HepG2 (cell line): Measurements from ENCODE around the gene IRF1. TPM values are rescaled to one million over a fixed set of nuclear protein-coding genes. Genes with fewer than 3 reads are reported as not detected.

Experiments
- ATAC-seq: fragments of 200-7000 bp; cut with Tn5 transposase; 3 replicates; pipeline ENCODE4 v1.9.1; 2020; ENCODE audit warnings: mild to moderate bottlenecking, moderate library complexity
- BruUV-seq: library from RNA; stranded (reverse); fragments of 400-500 nt; replicated peaks from 2 replicates; lab custom pipeline; 2021; lab: Mats Ljungman, UMichigan
- CTCF ChIA-PET: fragments of 300-600 bp; formaldehyde crosslinking; extraction: SDS; loops from one replicate; lab custom pipeline; 2021; ENCODE audit warnings: low total read pairs, inconsistent platforms, low intra/inter-chr PET ratio; lab: Yijun Ruan, JAX
- POLR2A ChIA-PET: fragments of 350-600 bp; sonication (Branson Sonifier 250); formaldehyde crosslinking; loops from one replicate; lab custom pipeline; 2020; ENCODE audit warnings: antibody characterized with exemption, inconsistent platforms; lab: Yijun Ruan, JAX
- DNase-seq: peaks from one replicate; pipeline ENCODE4 v3.0.0-alpha.2; 2015; ENCODE audit warnings: low spot score
- FAIRE-seq: peaks from 3 replicates; lab custom pipeline; 2011; peaks lifted over from hg19 to GRCh38; lab: Jason Lieb, UNC
- H2AFZ ChIP-seq: one replicate; pipeline ENCODE4 v1.6.1; 2011; ENCODE audit warnings: low read length, inconsistent platforms
- H3K27ac ChIP-seq: fragments of 300-600 bp; 3 replicates; pipeline ENCODE4 v1.8.0; 2011; ENCODE audit warnings: mixed run types, mild to moderate bottlenecking, mixed read lengths, low read length, inconsistent platforms; ENCODE audit not compliant: insufficient read depth; ENCODE audit errors: extremely low read length
- H3K27me3 ChIP-seq, 2 experiments: fragments of 200-600 bp in 1 of 2; 2 replicates in 1 of 2; 3 replicates in 1 of 2; pipeline versions ENCODE4 v1.6.0 to v1.8.0; 2011; ENCODE audit warnings: low read length in 2 of 2, mild to moderate bottlenecking in 2 of 2, moderate library complexity in 2 of 2, inconsistent platforms in 1 of 2; ENCODE audit not compliant: insufficient read depth in 2 of 2, control insufficient read depth in 1 of 2
- H3K36me3 ChIP-seq, 2 experiments: fragments of 200-600 bp in 1 of 2; replicated peaks in 1 of 2; 2 replicates in 1 of 2; 3 replicates in 1 of 2; pipeline versions ENCODE4 v1.5.1 to v1.8.0; 2011; ENCODE audit warnings: low read length in 2 of 2, inconsistent platforms in 1 of 2; ENCODE audit not compliant: insufficient read depth in 2 of 2, control insufficient read depth in 1 of 2
- H3K4me1 ChIP-seq: 2 replicates; pipeline ENCODE4 v1.5.1; 2012; ENCODE audit warnings: low read length, inconsistent platforms; ENCODE audit not compliant: insufficient read depth
- H3K4me2 ChIP-seq: 2 replicates; pipeline ENCODE4 v1.6.0; 2011; ENCODE audit warnings: low read depth, low read length, inconsistent platforms
- H3K4me3 ChIP-seq, 3 experiments: fragments of 200-600 bp in 1 of 3; sonication (generic), shearing (Covaris generic) in 1 of 3; replicated peaks in 1 of 3; 2 replicates each; pipeline ENCODE4 v1.5.1; 2011 to 2016; ENCODE audit warnings: low read length in 3 of 3, inconsistent platforms in 2 of 3, low read depth in 2 of 3, mild to moderate bottlenecking in 2 of 3, control low read depth in 1 of 3, mixed read lengths in 1 of 3; ENCODE audit not compliant: insufficient read depth in 1 of 3
- H3K79me2 ChIP-seq: one replicate; pipeline ENCODE4 v1.6.1; 2011; ENCODE audit warnings: low read length, inconsistent platforms; ENCODE audit not compliant: insufficient read depth
- H3K9ac ChIP-seq: 2 replicates; pipeline ENCODE4 v1.6.0; 2011; ENCODE audit warnings: mild to moderate bottlenecking, low read depth, low read length, inconsistent platforms; ENCODE audit not compliant: insufficient read depth
- H3K9me3 ChIP-seq: 2 replicates; pipeline ENCODE4 v1.5.1; 2012; ENCODE audit warnings: mild to moderate bottlenecking, low read length
- H4K20me1 ChIP-seq: 2 replicates; pipeline ENCODE4 v1.6.0; 2011; ENCODE audit warnings: inconsistent platforms, mild to moderate bottlenecking, low read length, moderate library complexity; ENCODE audit not compliant: insufficient read depth
- ARID2 ChIP-seq: sonication (generic); formaldehyde crosslinking; IDR thresholded peaks from 2 replicates; pipeline ENCODE4 v1.8.1; 2022; ENCODE audit warnings: mild to moderate bottlenecking, missing genetic modification reagents, borderline replicate concordance
- DNMT3B ChIP-seq: conservative IDR thresholded peaks from 2 replicates; pipeline ENCODE4 v1.6.1; 2016; ENCODE audit warnings: missing biosample characterization, control low read depth
- DPF2 ChIP-seq: sonication (generic); formaldehyde crosslinking; IDR thresholded peaks from 2 replicates; pipeline ENCODE4 v1.4.0; 2020; ENCODE audit warnings: mild to moderate bottlenecking, low read depth, missing genetic modification reagents, borderline replicate concordance
- JDP2 ChIP-seq: sonication (generic); formaldehyde crosslinking; IDR thresholded peaks from 2 replicates; pipeline ENCODE4 v1.8.1; 2022; ENCODE audit warnings: missing genetic modification reagents, borderline replicate concordance
- LCORL ChIP-seq, 2 experiments: fragments of 450-650 bp in 1 of 2; sonication (generic) in 1 of 2; formaldehyde crosslinking in 1 of 2; IDR thresholded peaks; 2 replicates each; pipeline versions ENCODE4 v1.5.0 to v1.6.1; 2017 to 2020; ENCODE audit warnings: antibody characterized with exemption in 1 of 2, missing genetic modification reagents in 1 of 2
- PAX8 ChIP-seq: sonication (generic); formaldehyde crosslinking; IDR thresholded peaks from 2 replicates; pipeline ENCODE4 v1.8.0; 2022; ENCODE audit warnings: mild to moderate bottlenecking, missing genetic modification reagents, borderline replicate concordance
- POLR2G ChIP-seq: fragments of 200-400 bp; formaldehyde crosslinking; IDR thresholded peaks from 2 replicates; pipeline ENCODE4 v1.6.1; 2018; ENCODE audit warnings: mild to moderate bottlenecking, low read depth, low read length, moderate library complexity
- TBX2 ChIP-seq: sonication (generic); formaldehyde crosslinking; IDR thresholded peaks from 2 replicates; pipeline ENCODE4 v1.5.0; 2020; ENCODE audit warnings: missing genetic modification reagents, mild to moderate bottlenecking, borderline replicate concordance
- ZNF224 ChIP-seq: sonication (generic); formaldehyde crosslinking; IDR thresholded peaks from 2 replicates; pipeline ENCODE4 v1.5.0; 2020; ENCODE audit warnings: mild to moderate bottlenecking, missing genetic modification reagents
- WGBS: methylation state at CpG from one replicate; pipeline ENCODE4 v1.1.6; 2017; ENCODE audit warnings: low lambda C conversion rate; 5-methylcytosine and 5-hydroxymethylcytosine counted together
- in situ Hi-C: cut with HindIII; loops from 2 replicates; pipeline ENCODE4 v1.10.0; 2017; ENCODE audit warnings: low pct_unique_long_range_greater_than_20kb; ENCODE audit not compliant: extremely low pct_ligation_motif_present
- intact Hi-C: fragments of 100-400 bp; cut with micrococcal nuclease; formaldehyde crosslinking; loops from one replicate; pipeline ENCODE4 v1.10.0; 2022; ENCODE audit not compliant: unreplicated experiment
- polyA plus RNA-seq, 8 experiments: library from polyadenylated mRNA; depleted of rRNA in 3 of 8; stranded (reverse) in 7 of 8; unstranded in 1 of 8; fragments of >200 nt; fragmentation: Illumina TruSeq in 4 of 8; extraction: Trizol in 4 of 8; gene quantifications; 2 replicates each; pipeline versions ENCODE4 v1.2.1 to v1.2.3, GENCODE V29; 2011 to 2016; ENCODE audit warnings: low read depth in 4 of 8, missing spikeins in 1 of 8, mixed read lengths in 1 of 8; ENCODE audit not compliant: insufficient read depth in 1 of 8
- total RNA-seq, 5 experiments: library from RNA; depleted of rRNA; stranded (reverse); fragments of >200 nt; fragmentation: Illumina TruSeq; extraction: Trizol; gene quantifications; 2 replicates each; pipeline ENCODE4 v1.2.3, GENCODE V29; 2016; ENCODE audit warnings: low read depth in 1 of 5
- TF ChIP-seq, protein P1 (sequence below): sonication (generic); formaldehyde crosslinking; IDR thresholded peaks from 2 replicates; pipeline ENCODE4; 2020; ENCODE audit warnings: missing genetic modification reagents, mild to moderate bottlenecking, borderline replicate concordance
- TF ChIP-seq, protein P2 (sequence below): sonication (generic); formaldehyde crosslinking; IDR thresholded peaks from 2 replicates; pipeline ENCODE4 v1.5.1; 2020; ENCODE audit warnings: missing genetic modification reagents, mild to moderate bottlenecking, borderline replicate concordance
- TF ChIP-seq, protein P3 (sequence below): sonication (generic); formaldehyde crosslinking; conservative IDR thresholded peaks from 2 replicates; pipeline ENCODE4 v1.4.0; 2020; ENCODE audit warnings: missing genetic modification reagents

The IRF1 gene
- total and polyA plus RNA-seq, 2 of the 13 experiments (the other 11 are each of a cell fraction or from before 2014, with no cell fraction given): 4.1 to 8.8 TPM

DNA sequence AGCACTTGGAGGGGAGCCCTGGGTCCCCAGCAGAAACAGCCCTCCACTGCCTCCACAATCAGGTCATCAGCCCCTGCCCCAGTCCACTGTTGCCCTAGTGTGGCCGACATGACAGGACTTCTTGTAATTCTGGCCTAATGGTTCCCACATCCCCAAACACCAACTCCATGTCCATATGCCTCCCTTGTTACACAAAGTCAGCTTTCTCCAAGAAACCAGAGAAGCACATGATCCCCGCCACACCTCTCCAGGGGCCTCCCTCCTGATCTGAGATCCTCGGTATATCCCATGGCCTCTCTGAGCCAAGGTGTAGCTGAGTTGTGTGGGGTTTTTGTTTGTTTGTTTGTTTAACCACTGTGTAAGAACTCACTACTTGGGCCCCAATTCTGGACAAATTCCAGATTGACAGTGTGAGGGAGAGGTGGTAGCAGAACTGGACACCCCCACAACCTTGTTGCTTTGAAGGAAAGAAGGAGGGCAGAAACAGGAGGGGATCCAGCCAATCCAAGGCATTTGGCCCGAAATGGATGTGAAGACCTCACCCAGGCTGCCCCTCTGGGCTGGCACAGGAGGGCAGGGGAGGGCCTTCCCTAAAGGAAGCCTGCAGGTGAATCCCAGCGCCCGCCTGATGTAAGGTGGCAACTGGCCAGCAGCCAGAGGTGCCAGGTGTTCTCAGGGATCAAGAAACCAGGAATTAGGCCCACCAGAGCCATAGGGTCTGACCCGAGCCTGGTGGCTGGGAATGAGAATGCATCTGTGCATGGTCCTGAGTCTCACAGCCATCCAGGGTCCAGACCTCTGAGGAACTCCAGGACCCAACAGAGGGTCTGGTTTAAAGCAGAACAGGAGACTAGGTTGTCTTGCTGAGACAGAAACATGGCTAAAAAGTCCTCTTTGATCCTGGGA is 13.4 kb downstream of the IRF1 start (continued):
- TF ChIP-seq ZNF224 (CRISPR knock-in tag) (0 out of 2 replicates have a peak, but pooled peaks have one; percentile 25), PAX8 (CRISPR knock-in tag) (no peak), POLR2G (0 out of 2 replicates have a peak, but pooled peaks have one; percentile 24)
- TF ChIP-seq, protein P1, sequence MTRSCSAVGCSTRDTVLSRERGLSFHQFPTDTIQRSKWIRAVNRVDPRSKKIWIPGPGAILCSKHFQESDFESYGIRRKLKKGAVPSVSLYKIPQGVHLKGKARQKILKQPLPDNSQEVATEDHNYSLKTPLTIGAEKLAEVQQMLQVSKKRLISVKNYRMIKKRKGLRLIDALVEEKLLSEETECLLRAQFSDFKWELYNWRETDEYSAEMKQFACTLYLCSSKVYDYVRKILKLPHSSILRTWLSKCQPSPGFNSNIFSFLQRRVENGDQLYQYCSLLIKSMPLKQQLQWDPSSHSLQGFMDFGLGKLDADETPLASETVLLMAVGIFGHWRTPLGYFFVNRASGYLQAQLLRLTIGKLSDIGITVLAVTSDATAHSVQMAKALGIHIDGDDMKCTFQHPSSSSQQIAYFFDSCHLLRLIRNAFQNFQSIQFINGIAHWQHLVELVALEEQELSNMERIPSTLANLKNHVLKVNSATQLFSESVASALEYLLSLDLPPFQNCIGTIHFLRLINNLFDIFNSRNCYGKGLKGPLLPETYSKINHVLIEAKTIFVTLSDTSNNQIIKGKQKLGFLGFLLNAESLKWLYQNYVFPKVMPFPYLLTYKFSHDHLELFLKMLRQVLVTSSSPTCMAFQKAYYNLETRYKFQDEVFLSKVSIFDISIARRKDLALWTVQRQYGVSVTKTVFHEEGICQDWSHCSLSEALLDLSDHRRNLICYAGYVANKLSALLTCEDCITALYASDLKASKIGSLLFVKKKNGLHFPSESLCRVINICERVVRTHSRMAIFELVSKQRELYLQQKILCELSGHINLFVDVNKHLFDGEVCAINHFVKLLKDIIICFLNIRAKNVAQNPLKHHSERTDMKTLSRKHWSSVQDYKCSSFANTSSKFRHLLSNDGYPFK: 0 out of 2 replicates have a peak, but pooled peaks have one; percentile 33

DNA sequence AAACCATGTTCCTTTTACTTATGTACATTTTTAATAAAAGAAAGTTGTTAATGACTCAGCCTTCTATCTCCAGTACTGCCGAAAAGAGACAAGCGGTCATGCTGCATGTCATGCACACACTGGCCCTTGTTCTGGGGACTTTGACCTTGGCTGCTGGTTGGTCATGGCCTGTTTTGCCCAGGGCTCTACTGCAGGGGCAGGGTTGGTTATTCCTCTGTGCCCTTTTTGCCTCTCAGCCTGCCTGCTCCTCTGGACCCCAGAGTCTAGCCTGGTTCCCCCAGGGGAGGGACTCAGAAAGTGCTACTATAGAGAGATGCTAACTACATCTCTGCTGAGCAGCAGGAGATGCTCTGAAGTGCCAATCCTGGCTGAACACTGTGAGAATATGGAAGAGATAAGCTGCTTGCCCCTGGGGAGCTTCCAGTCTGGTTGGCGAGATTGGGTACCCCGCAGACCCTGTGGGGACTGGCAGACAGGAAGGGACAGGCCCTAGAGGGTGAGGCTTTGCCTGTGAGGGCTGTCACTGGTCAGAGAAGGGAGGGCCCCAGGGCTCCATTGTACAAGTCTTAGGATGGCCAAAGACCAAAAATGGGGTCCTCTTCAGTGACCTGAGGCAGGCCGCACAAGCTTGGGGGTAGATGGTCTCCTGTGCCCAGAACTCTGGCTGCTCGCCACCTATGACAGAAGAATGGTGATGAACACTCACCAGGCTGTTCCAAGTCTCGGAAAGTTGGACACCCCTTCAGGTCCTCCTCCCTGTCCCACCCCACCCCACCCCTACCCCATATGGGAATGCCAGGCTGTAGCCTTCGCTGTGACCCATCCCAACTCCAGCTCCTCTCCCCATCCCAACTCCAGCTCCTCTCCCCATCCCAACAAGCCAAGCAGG is 14.3 kb downstream of the IRF1 start:
- ChIA-PET POLR2A (interaction anchor here (1.0 to 7.9 kb wide), 8 partner anchors 9 to 182 kb away, joined by 3 to 99 read pairs (median 3); partner anchors contain the start of genes IRF1 and SLC22A4), CTCF (no interaction called here)
- in situ Hi-C loops: no loop called here
- H3K4me3 ChIP-seq: peak overlapping the region in 2 of 3 experiments; percentile 17 to 56; a peak in 3 of 6 replicates
- FAIRE-seq (peak; percentile 80), ATAC-seq (peak; percentile 83), DNase-seq (peak; percentile 83)
- H3K9me3 ChIP-seq: no peaks in the 10 kb centered on the region
- H2AFZ ChIP-seq: no peak overlapping the region
- no peaks in the 10 kb centered on the region for H3K27me3 ChIP-seq
- BruUV-seq: no TSS peak
- H3K79me2 ChIP-seq: no peaks in the 10 kb centered on the region
- no peaks in the 10 kb centered on the region for H3K36me3 ChIP-seq
- WGBS: 71% methylated on average over 6 of the region's 8 CpGs
- peak overlapping the region; percentile 61 for H3K27ac ChIP-seq
- H3K9ac ChIP-seq: peak overlapping the region; percentile 26
- H3K4me1 ChIP-seq: peaks cover 54% of the 10 kb centered on the region
- peak overlapping the region; percentile 81 for H3K4me2 ChIP-seq
- no peaks in the 10 kb centered on the region for H4K20me1 ChIP-seq
- intact Hi-C loops: loop anchor here (2.0 kb wide), 1 partner anchor 21 kb away; no protein-coding TSS in a partner anchor
- TF ChIP-seq LCORL (IDR thresholded peaks at IDR 0.05) (no peak), LCORL (CRISPR knock-in tag; IDR thresholded peaks at IDR 0.05) (peak; percentile 75; the same call in 1 of the 2 replicates), DPF2 (no peak), TBX2 (CRISPR knock-in tag) (peak; percentile 39), DNMT3B (no peak), JDP2 (CRISPR knock-in tag) (no peak), ARID2 (CRISPR knock-in tag) (0 out of 2 replicates have a peak, but pooled peaks have one; percentile 44)
- TF ChIP-seq, protein P2, sequence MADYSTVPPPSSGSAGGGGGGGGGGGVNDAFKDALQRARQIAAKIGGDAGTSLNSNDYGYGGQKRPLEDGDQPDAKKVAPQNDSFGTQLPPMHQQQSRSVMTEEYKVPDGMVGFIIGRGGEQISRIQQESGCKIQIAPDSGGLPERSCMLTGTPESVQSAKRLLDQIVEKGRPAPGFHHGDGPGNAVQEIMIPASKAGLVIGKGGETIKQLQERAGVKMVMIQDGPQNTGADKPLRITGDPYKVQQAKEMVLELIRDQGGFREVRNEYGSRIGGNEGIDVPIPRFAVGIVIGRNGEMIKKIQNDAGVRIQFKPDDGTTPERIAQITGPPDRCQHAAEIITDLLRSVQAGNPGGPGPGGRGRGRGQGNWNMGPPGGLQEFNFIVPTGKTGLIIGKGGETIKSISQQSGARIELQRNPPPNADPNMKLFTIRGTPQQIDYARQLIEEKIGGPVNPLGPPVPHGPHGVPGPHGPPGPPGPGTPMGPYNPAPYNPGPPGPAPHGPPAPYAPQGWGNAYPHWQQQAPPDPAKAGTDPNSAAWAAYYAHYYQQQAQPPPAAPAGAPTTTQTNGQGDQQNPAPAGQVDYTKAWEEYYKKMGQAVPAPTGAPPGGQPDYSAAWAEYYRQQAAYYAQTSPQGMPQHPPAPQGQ (CRISPR knock-in tag): no peak
- TF ChIP-seq, protein P3, sequence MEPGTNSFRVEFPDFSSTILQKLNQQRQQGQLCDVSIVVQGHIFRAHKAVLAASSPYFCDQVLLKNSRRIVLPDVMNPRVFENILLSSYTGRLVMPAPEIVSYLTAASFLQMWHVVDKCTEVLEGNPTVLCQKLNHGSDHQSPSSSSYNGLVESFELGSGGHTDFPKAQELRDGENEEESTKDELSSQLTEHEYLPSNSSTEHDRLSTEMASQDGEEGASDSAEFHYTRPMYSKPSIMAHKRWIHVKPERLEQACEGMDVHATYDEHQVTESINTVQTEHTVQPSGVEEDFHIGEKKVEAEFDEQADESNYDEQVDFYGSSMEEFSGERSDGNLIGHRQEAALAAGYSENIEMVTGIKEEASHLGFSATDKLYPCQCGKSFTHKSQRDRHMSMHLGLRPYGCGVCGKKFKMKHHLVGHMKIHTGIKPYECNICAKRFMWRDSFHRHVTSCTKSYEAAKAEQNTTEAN (CRISPR knock-in tag): 0 out of 2 replicates have a peak, but pooled peaks have one; percentile 31
